HepG2 (cell line): Measurements from ENCODE around the gene PTS.

Source experiments
- ATAD3A ChIP-seq: sonication (generic); formaldehyde crosslinking; IDR thresholded peaks from 2 replicates; pipeline ENCODE4 v1.4.0; 2020; ENCODE audit warnings: missing genetic modification reagents
- CTCF ChIP-seq: sonication (generic); formaldehyde crosslinking; IDR thresholded peaks from 2 replicates; pipeline ENCODE4 v1.5.0; 2020; ENCODE audit warnings: mild to moderate bottlenecking, missing genetic modification reagents, moderate library complexity
- EP300 ChIP-seq, 3 experiments: sonication (generic) in 1 of 3; formaldehyde crosslinking in 1 of 3; IDR thresholded peaks; 2 replicates each; pipeline versions ENCODE4 v1.5.1 to v1.6.1; 2011 to 2020; ENCODE audit warnings: low read depth in 2 of 3, low read length in 2 of 3, borderline replicate concordance in 1 of 3, improper control_type of control experiment in 1 of 3, mild to moderate bottlenecking in 1 of 3, missing genetic modification reagents in 1 of 3, moderate library complexity in 1 of 3
- GFI1 ChIP-seq: sonication (generic); formaldehyde crosslinking; IDR thresholded peaks from 2 replicates; pipeline ENCODE4 v1.5.0; 2020; ENCODE audit warnings: missing genetic modification reagents, mild to moderate bottlenecking, borderline replicate concordance
- GLMP ChIP-seq: sonication (generic); formaldehyde crosslinking; IDR thresholded peaks from 2 replicates; pipeline ENCODE4 v1.9.0; 2021; ENCODE audit warnings: missing genetic modification reagents, mild to moderate bottlenecking, borderline replicate concordance
- RAD21 ChIP-seq: fragments of 450-650 bp; formaldehyde crosslinking; IDR thresholded peaks from 2 replicates; pipeline ENCODE4 v1.5.0; 2020; ENCODE audit warnings: mild to moderate bottlenecking
- ZNF350 ChIP-seq: sonication (generic); formaldehyde crosslinking; IDR thresholded peaks from 2 replicates; pipeline ENCODE4 v1.4.0; 2020; ENCODE audit warnings: mild to moderate bottlenecking, low read depth, missing genetic modification reagents, borderline replicate concordance
- ZNF687 ChIP-seq: sonication (generic); formaldehyde crosslinking; IDR thresholded peaks from 2 replicates; pipeline ENCODE4 v1.5.1; 2020; ENCODE audit warnings: mild to moderate bottlenecking, missing genetic modification reagents, moderate library complexity
- ZSCAN29 ChIP-seq: sonication (generic); formaldehyde crosslinking; conservative IDR thresholded peaks from 2 replicates; pipeline ENCODE4 v1.4.0; 2020; ENCODE audit warnings: mild to moderate bottlenecking, missing genetic modification reagents

GRCh38 chr11:112249871-112250610 is 23.8 kb downstream of the PTS start:
- TF ChIP-seq RAD21: no peak
- TF ChIP-seq ATAD3A (CRISPR knock-in tag): no peak
- TF ChIP-seq CTCF: no peak
- TF ChIP-seq GFI1 (CRISPR knock-in tag): no peak
- TF ChIP-seq EP300 (IDR thresholded peaks at IDR 0.05; ENCODE audit: low read depth in 2 of 2, low read length in 2 of 2): no peak
- TF ChIP-seq EP300 (CRISPR knock-in tag; IDR thresholded peaks at IDR 0.05; ENCODE audit: borderline replicate concordance): no peak
- no peak for TF ChIP-seq ZNF687
- no peak for TF ChIP-seq ZSCAN29 (CRISPR knock-in tag)
- no peak for TF ChIP-seq ZNF350 (CRISPR knock-in tag)
- TF ChIP-seq GLMP (CRISPR knock-in tag): no peak
